Esophagus (tissue), 2 donors: Measurements from ENCODE around the gene CCDC9. TPM values are rescaled to one million over a fixed set of nuclear protein-coding genes. Genes with fewer than 3 reads are reported as not detected.
"Not testable (repeated sequence)": the region's sequence is repeated elsewhere in the genome, so short reads cannot be mapped to it uniquely, and the experiment has no call there.

ENCODE experiments used
- H3K27ac ChIP-seq, 2 donors: one replicate each; pipeline ENCODE4 v1.5.1; 2013; ENCODE audit warnings: low read depth in 2 of 2, mild to moderate bottlenecking in 2 of 2, inconsistent platforms in 1 of 2, low read length in 1 of 2, moderate library complexity in 1 of 2
- H3K27me3 ChIP-seq, 2 donors: one replicate each; pipeline ENCODE4 v1.6.1; 2013; ENCODE audit warnings: low read length in 2 of 2, control low read depth in 1 of 2, mild to moderate bottlenecking in 1 of 2; ENCODE audit not compliant: insufficient read depth in 2 of 2, control insufficient read depth in 1 of 2
- H3K36me3 ChIP-seq, 2 donors: one replicate each; pipeline ENCODE4 v1.6.1; 2013; ENCODE audit warnings: low read length in 1 of 2; ENCODE audit not compliant: control insufficient read depth in 2 of 2, insufficient read depth in 2 of 2
- H3K4me1 ChIP-seq, 2 donors: one replicate each; pipeline ENCODE4 v1.6.1; 2013; ENCODE audit warnings: low read length in 1 of 2; ENCODE audit not compliant: control insufficient read depth in 2 of 2, insufficient read depth in 2 of 2
- H3K4me3 ChIP-seq, 2 donors: one replicate each; pipeline ENCODE4 v1.5.1; 2013; ENCODE audit warnings: low read length in 2 of 2, mild to moderate bottlenecking in 2 of 2, low read depth in 1 of 2, moderate library complexity in 1 of 2
- H3K9me3 ChIP-seq, 2 donors: one replicate each; pipeline ENCODE4 v1.6.1; 2013; ENCODE audit warnings: mild to moderate bottlenecking in 2 of 2, low read depth in 1 of 2, low read length in 1 of 2, moderate library complexity in 1 of 2; ENCODE audit not compliant: control insufficient read depth in 2 of 2, insufficient read depth in 1 of 2
- WGBS, 2 donors: extraction: QIAGEN DNeasy Blood & Tissue Kit; methylation state at CpG; one replicate each; pipeline ENCODE4 v1.1.7; 2013; 5-methylcytosine and 5-hydroxymethylcytosine counted together
- polyA plus RNA-seq, 2 donors: library from polyadenylated mRNA; stranded (reverse); fragments of 200-250 nt; gene quantifications; one replicate each; pipeline ENCODE4 v1.2.3, GENCODE V29; 2013
- donor health status: healthy with polysubstance abuse.
- donor health status: Bipolar disorder and iron deficiency.

Gene CCDC9
- polyA plus RNA-seq, 2 donors: 12.9 to 22.2 TPM

GRCh38 chr19:47283405-47284059 is 27.2 kb downstream of the CCDC9 start:
- WGBS, 2 donors: 78% methylated on average over 10 of the region's 10 CpGs

GRCh38 chr19:47284324-47284899 is 28.1 kb downstream of the CCDC9 start:
- H3K4me3 ChIP-seq: no peak overlapping the region
- no peaks in the 10 kb centered on the region for H3K36me3 ChIP-seq
- H3K9me3 ChIP-seq: no peaks in the 10 kb centered on the region
- 31 to 34% methylated on average over 9 of the region's 9 CpGs for WGBS, 2 donors
- H3K4me1 ChIP-seq: no peaks in the 10 kb centered on the region
- no peak overlapping the region for H3K27ac ChIP-seq
- H3K27me3 ChIP-seq: no peaks in the 10 kb centered on the region

More at GRCh38 chr19:47283405-47284059, 27.2 kb downstream of the CCDC9 start:
- Histone ChIP-seq H3K4me1 (no peaks in the 10 kb centered on the region), H3K36me3 (no peaks in the 10 kb centered on the region), H3K4me3 (no peak overlapping the region), H3K9me3 (no peaks in the 10 kb centered on the region), H3K27me3 (no peaks in the 10 kb centered on the region), H3K27ac (no peak overlapping the region)

DNA sequence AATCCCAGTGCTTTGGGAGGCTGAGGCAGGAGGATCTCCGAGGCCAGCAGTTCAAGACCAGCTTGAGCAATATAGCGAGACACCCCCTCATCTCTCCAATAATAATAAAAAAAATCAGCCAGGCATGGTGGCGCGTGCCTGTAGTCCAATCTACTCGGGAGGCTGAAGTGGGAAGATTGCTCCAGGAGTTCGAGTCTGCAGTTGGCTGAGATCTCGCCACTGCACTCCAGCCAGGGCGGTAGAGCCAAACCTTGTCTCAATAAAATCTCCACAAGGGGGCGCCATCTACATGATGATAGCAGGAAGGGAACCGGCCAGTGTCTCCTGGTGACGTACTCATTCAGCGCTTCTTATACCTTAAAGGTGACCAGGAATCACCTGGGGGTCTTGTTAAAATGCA is 39.7 kb downstream of the CCDC9 start:
- no peaks in the 10 kb centered on the region for H3K36me3 ChIP-seq
- WGBS, 2 donors: 29 to 30% methylated on average over 12 of the region's 12 CpGs
- no peak overlapping the region for H3K4me3 ChIP-seq
- H3K4me1 ChIP-seq: no peaks in the 10 kb centered on the region
- H3K9me3 ChIP-seq: no peaks in the 10 kb centered on the region
- H3K27ac ChIP-seq: no peak overlapping the region
- no peaks in the 10 kb centered on the region for H3K27me3 ChIP-seq

GRCh38 chr19:47300867-47301266 is 44.5 kb downstream of the CCDC9 start:
- not testable (repeated sequence) for H3K27ac ChIP-seq, H3K36me3 ChIP-seq, H3K4me3 ChIP-seq, H3K4me1 ChIP-seq, H3K9me3 ChIP-seq, H3K27me3 ChIP-seq
- WGBS, 2 donors: 92 to 93% methylated on average over 13 to 14 of the region's 14 CpGs

DNA sequence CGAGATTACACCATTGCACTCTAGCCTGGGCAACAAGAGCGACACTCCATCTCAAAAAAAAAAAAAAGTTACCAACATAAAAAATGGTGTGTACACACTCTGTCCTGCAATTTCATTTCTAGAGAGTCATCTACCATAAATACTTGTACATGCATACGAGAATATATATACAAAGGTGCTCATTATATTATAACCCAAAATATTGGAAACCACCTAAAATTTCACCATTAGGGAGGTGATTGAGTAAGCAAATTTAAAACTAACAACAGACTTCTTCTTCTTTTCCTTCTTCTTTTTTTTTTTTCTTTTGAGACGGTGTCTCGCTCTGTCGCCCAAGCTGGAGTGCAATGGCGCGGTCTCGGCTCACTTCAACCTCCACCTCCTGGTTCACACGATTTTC is 45.9 kb downstream of the CCDC9 start:
- H3K4me1 ChIP-seq: peaks cover 0 to 2% of the 10 kb centered on the region in 2 donors
- H3K36me3 ChIP-seq: no peaks in the 10 kb centered on the region
- WGBS, 2 donors: 92% methylated on average over 10 of the region's 10 CpGs
- no peaks in the 10 kb centered on the region for H3K9me3 ChIP-seq
- no peak overlapping the region for H3K27ac ChIP-seq
- no peak overlapping the region for H3K4me3 ChIP-seq
- no peaks in the 10 kb centered on the region for H3K27me3 ChIP-seq

- Histone ChIP-seq H3K36me3 (no peaks in the 10 kb centered on the region), H3K27ac (no peak overlapping the region), H3K4me1 (peaks cover 0 to 2% of the 10 kb centered on the region in 2 donors), H3K9me3 (no peaks in the 10 kb centered on the region), H3K4me3 (no peak overlapping the region), H3K27me3 (no peaks in the 10 kb centered on the region)
- 73 to 82% methylated on average over 6 of the region's 6 CpGs for WGBS, 2 donors
Observed at GRCh38 chr19:47303966-47304365, 47.6 kb downstream of the CCDC9 start.

- H3K9me3 ChIP-seq: no peaks in the 10 kb centered on the region
- peaks cover 0 to 2% of the 10 kb centered on the region in 2 donors for H3K4me1 ChIP-seq
- no peaks in the 10 kb centered on the region for H3K36me3 ChIP-seq
- no peak overlapping the region for H3K27ac ChIP-seq
- no peak overlapping the region for H3K4me3 ChIP-seq
- H3K27me3 ChIP-seq: no peaks in the 10 kb centered on the region
- 4 to 6% methylated on average over 14 of the region's 14 CpGs for WGBS, 2 donors
Observed at GRCh38 chr19:47305309-47305751, 49.0 kb downstream of the CCDC9 start.

- H3K36me3 ChIP-seq: no peaks in the 10 kb centered on the region
- no peak overlapping the region for H3K27ac ChIP-seq
- H3K9me3 ChIP-seq: no peaks in the 10 kb centered on the region
- 88 to 95% methylated on average over 3 of the region's 3 CpGs for WGBS, 2 donors
- no peak overlapping the region for H3K4me3 ChIP-seq
- no peaks in the 10 kb centered on the region for H3K27me3 ChIP-seq
- H3K4me1 ChIP-seq: peaks cover 0 to 2% of the 10 kb centered on the region in 2 donors
Observed at GRCh38 chr19:47306303-47306702, 50.0 kb downstream of the CCDC9 start.

GRCh38 chr19:47309038-47309437 is 52.7 kb downstream of the CCDC9 start:
- Histone ChIP-seq H3K4me1 (peaks cover 0 to 2% of the 10 kb centered on the region in 2 donors), H3K4me3 (no peak overlapping the region), H3K9me3 (no peaks in the 10 kb centered on the region), H3K27me3 (no peaks in the 10 kb centered on the region), H3K36me3 (no peaks in the 10 kb centered on the region), H3K27ac (no peak overlapping the region)
- 58 to 65% methylated on average over 8 of the region's 8 CpGs for WGBS, 2 donors

DNA sequence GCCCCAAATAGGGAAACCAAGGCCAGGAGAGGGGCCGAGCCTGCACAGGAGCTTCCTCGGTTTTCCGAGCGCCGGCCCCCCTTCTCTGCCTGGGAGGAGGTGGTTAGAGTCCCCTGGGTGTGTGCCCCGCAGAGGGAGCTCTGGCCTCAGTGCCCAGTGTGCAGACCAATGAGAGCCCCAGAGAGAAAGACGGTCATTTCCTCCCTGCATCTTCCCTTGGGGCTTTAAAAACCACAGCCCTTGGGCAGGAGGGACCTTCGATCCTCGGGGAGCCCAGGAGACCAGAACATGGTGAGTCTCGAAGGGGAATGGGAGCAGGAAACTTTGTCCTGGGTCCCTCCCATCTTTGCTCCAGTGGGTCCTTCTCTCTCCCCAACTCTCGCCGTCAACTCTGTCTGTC is 53.3 kb downstream of the CCDC9 start, which contains the start of gene C5AR1:
Gene C5AR1 (plus strand): TSS at position 254 of the 400 bp plus-strand sequence. CDS start 35 bp downstream, at position 289.
- Histone ChIP-seq H3K27ac (no peak within 1 kb of the TSS), H3K9me3 (no peaks in the 10 kb centered on the region), H3K4me1 (peaks cover 0 to 2% of the 10 kb centered on the region in 2 donors), H3K27me3 (no peaks in the 10 kb centered on the region), H3K4me3 (no peak within 1 kb of the TSS), H3K36me3 (no peaks in the 10 kb centered on the region)
- 48 to 49% methylated on average over 11 to 12 of the region's 12 CpGs for WGBS, 2 donors
